ENCODE measurements around the gene CLK3.
A peak's percentile ranks its signal among the peaks of the same experiment; 100 is the strongest.
"Not testable (repeated sequence)": the region's sequence is repeated elsewhere in the genome, so short reads cannot be mapped to it uniquely, and the experiment has no call there.

Gene CLK3

GRCh38 chr15:74615508-74616365 lies at the start of gene CLK3:
TSS of gene CLK3 (plus strand) at chr15:74615836. CDS start at chr15:74619197, 3,361 bp downstream.
- DNase-seq = peak; percentile 73 to 95

DNA sequence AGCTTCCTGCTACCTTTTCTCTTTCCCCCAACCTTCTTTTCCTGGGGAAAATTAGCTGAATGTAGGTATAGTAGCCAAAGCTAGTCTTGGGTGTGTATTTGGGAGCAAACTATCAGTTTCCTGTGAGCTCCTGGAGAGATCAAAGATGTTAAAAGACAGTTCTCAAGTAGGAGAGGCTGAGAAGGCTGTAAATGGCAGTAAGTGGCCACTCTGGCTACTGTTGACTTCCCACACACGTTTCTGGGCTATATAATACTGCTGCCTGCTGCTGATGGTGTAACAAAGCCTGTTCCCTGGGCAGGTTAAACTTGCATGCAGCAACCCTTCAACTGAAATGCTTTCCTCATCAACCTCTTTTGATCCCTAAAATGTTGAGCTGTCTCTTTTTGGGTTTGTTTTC lies 47.0 kb upstream of the CLK3 start:
- DNase-seq = no peak

GRCh38 chr15:74569731-74570070 lies 45.9 kb upstream of the CLK3 start:
- no peak for DNase-seq

GRCh38 chr15:74571191-74571590 lies 44.4 kb upstream of the CLK3 start:
- no peak for DNase-seq

DNA sequence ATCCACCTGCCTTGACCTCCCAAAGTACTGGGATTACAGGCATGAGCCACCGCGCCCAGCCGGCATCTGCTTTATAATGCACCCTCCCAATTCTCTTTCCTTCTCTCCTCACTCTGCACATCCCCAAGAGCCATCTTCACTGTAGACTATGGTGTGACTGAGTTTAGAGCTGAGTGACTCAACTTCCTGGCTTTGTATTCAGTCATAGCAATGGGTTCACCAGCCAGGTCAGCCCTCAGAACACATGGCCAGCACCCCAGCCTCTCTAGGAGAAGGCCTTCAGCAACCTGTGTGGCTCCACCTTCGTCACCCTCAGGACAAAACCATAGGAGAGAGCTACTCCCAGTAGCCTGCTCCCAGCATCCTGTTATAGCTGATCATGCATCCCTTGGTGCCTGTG lies 41.6 kb upstream of the CLK3 start:
- DNase-seq = no peak

DNA sequence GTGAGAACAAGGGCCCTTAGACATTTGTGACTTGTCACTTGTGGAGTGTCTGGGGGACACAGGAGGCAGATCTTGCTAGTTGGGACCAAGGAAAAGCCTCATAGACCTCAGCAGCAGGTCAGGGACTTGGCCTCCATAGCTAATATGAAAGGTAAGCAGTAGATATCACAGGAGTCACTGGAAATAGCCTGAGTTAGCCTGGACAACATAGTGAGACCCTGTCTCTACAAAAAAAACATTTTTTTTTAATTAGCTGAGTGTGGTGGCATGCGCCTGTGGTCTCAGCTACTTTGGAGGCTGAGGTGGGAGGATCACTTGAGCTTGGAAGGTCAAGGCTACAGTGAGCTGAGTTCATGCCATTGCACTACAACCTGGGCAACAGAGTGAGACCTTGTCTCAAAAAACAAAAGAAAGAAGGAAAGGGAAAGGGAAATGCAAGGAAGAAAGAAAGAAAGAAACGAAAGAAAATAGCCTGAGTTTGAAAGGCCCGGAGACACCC lies 37.1 kb upstream of the CLK3 start:
- no peak for DNase-seq

DNA sequence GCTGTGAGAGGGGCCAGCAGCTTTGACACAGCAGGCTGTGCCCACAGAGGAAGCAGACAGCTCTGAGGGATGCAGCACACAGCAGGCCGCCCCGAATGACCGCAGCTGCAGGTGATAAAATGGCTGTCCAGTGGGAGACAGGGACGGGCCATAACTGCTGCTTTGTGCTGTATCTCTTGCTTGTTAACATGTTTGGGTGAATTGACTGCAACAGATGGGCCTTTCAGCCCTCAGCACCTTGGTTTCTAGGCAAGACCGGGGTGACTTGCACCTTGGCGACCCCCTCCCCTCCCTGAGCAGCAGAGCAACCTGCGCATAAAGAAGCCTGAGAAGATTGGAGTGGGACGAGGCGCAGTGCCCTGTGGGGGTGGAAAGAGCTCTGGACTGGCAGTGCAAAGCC lies 36.6 kb upstream of the CLK3 start:
- no peak for DNase-seq

DNA sequence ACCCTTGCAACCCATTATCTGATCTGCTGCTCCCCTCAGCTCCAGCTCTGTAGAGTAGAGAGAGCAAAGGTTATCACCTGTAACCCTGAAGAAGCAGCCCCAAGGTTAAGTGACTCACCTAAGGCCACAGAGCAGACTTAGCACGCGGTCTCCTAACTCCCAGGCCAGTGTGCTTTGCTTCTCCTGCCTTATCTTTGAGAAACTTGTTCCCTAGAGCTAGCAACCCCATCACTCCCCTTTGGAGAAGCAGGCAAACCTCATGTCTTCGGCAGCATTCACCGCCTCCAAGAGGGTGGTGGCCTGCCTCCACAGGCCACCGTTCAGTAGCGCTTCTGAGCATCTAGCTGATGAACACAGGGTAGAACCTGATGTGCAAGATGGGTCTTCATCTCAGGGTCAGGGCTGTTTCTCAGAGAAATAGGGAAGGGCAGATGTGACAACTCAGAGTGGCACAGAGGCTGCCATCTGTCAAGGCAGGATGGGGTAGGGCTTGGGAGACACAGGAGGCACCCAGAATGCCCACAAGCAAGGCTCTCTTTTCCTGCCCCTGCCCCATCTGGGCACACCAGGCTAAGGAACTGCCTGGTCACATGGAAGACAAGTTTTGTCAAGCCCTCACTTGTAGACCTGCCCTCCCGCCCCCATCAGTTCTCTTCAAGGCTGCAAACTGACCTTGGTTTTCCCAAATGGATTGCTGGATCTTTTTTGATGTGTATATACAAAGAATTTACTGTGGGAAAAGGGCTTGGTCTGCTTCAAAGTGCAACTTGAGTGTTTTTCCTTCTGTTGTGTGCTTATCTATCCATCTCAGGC lies 34.9 kb upstream of the CLK3 start:
- DNase-seq = no peak

DNA sequence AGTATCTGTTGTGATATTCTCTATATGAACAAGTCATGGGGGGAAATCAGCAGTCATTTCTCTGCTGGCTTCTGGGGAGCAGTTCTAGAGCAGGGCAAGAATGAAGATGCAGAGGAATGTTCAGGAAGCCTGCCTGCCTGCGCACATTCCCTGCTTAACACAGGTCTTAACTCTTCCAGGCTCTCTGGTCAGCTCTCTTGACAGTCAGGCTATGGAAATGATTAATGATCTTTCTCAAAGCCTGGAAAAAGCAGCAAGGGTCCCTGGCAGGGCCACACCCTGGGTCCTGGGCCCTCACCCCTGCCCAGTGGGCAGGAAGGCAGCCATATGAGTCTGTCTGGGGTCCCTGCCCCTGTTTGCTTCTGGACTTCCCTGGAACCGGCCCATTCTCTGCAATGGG lies 31.4 kb upstream of the CLK3 start:
- DNase-seq = no peak

GRCh38 chr15:74584779-74585178 lies 30.9 kb upstream of the CLK3 start:
- no peak for DNase-seq

GRCh38 chr15:74585191-74585590 lies 30.4 kb upstream of the CLK3 start:
- DNase-seq = no peak

GRCh38 chr15:74585857-74586256 lies 29.8 kb upstream of the CLK3 start:
- no peak for DNase-seq

- no peak for DNase-seq
These were observed 25.8 kb upstream of the CLK3 start for GRCh38 chr15:74589826-74590225.

DNA sequence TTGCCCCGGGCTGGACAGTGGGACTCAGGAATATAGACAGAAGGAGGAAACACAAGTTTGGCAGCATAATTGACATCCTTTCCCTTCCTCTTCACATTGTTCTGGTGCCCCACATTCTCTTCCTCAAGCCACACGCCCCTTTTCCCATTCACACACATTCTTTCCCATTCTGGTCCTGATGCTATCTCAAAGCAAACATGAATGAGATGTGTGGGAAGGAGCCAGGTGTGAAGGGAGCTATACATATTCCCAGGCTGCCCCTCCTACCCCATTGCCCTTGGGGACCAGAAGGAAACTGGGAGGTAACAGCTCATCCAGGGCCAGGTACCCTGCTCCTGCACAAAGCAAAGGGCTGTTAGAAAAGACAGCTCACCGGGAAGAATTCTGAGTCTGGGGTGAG lies 23.4 kb upstream of the CLK3 start:
- no peak for DNase-seq

DNA sequence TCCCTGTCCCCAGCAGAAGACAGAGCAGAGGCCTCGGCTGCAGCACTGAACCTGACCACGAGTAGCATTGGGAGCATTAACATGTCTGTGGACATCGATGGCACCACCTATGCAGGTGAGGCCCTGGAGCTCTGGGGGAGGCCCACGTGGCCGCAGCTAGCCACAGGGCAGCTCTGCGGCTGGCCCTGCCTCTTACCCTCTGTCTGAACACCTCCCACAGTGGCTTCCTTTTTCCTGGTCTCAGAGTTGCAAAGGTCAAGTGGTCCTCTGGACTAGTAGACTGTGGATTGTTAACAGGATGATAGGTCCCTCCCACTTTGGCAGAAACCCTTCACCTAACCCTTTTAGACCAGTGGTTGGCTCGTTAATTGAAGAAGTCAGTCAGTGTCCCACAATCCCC lies 22.5 kb upstream of the CLK3 start:
- no peak for DNase-seq

DNA sequence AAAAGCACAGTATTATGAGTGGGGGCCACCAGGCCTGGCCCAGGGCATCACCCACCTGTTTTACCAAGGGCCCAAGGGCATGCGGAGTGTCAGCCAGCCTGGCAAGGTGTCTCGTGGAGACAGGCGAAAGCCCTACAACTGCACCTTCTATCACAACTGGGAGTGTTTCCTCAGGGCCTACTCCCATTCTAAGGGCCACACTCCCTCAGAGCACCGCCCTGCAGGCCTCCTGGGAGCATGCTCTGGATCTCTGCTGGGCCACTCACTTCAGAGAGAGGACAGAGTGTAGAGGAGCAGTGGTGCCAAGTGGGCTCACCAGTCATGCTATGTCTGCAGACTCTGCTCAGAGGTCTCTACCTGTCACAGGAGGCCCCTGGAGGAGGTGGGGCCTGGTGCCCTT lies 21.2 kb upstream of the CLK3 start:
- no peak for DNase-seq

DNA sequence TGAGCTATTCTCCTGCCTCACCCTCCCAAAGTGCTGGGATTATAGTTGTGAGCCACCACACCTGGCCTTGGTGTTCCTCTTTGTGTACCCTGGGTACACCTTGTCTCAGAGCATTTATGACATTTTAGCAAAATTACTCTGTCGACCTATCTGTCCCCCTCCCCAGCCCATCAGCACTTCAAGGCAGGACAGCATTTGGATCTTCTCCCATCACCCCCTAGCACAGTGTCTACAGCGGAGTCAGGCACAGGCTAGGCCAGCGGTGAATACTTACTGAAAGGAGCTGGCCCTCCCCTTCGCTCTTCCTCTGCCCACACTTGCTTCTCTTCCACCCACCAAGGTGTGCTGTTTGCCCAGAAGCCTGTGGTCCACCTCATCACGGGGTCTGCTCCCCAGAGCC lies 20.4 kb upstream of the CLK3 start:
- DNase-seq = no peak

- not testable (repeated sequence) for DNase-seq
These were observed 18.9 kb upstream of the CLK3 start for GRCh38 chr15:74596736-74597135.

DNA sequence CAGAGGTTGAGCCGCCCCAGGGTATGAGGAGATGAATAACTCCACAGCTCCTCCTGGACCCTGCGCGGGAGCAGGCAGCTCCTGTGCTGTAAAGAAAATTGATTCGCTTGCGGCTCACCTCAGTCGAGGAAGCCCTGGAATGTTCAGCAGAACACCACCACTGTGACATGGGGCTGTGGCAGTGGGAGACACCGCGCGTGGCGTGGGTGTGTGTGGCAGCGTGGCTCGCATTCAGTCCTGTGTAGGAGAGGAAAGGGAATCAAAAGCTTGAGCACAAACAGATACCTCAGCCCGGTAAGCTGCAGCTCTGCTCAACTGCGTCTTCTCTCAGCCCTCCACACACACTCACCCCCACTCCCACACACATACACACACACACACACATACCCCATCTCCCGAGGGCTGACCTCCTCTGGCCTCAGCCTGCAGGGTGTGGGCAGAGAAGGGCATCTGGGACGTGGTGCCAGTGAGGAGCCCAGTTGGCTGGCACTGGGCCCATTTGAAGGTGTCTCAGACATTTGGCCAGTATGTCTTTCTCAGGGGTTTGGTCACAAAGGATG lies 18.4 kb upstream of the CLK3 start:
- DNase-seq = not testable (repeated sequence)

DNA sequence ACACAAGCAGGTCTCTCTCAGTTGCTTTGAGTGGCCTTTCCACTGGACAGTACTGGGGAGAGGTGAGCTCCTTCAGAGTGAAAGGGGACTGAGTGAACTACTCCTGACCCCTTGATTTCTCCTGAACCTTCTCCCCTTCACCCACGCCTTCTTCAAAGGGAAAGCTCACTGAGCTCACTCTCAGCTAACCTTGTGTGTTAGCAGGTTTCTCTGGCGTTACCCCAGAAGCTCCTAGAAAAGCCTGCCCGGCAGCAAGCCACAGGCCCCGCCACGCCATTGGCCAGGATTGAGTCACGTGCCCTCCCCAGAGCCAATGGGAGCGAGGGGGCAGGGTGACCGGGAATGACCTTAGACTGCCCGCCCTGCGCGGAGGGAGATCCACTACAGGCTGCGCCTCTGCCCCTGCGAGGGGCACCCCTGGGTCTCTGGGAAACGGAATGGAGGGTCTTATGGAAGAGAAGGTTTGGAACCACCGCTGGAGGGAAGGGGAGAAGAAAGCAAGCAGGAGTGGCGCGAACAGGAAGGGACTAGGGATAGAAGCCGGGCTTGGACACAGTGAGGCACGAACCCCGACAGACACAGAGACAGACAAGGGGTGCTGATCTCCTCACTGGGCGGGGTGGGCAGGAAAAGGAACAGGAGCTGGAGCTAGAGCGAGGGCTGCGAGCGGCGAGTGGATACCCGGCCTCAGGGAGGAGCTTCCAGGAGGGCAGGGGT lies 17.4 kb upstream of the CLK3 start:
- DNase-seq = no peak

GRCh38 chr15:74599156-74599555 lies 16.5 kb upstream of the CLK3 start:
- no peak for DNase-seq

GRCh38 chr15:74603026-74603788 lies 12.4 kb upstream of the CLK3 start:
- DNase-seq = no peak
